HepG2 (cell line): Measurements from ENCODE around the gene SDC4. TPM values are rescaled to one million over a fixed set of nuclear protein-coding genes. Genes with fewer than 3 reads are reported as not detected.
A peak's percentile ranks its signal among the peaks of the same experiment; 100 is the strongest.

Experiments
- ASH2L ChIP-seq: fragments of 300-600, 200-600 bp; sonication (generic); IDR thresholded peaks from 2 replicates; pipeline ENCODE4 v1.7.0; 2017; ENCODE audit warnings: low read depth, mild to moderate bottlenecking, moderate library complexity, mixed read lengths, low read length; ENCODE audit not compliant: insufficient read length
- E2F5 ChIP-seq: sonication (generic); formaldehyde crosslinking; conservative IDR thresholded peaks from 2 replicates; pipeline ENCODE4 v1.4.0; 2020; ENCODE audit warnings: missing genetic modification reagents
- HDAC6 ChIP-seq: fragments of 200-600 bp; sonication (generic); IDR thresholded peaks from 2 replicates; pipeline ENCODE4 v1.7.0; 2017; ENCODE audit warnings: mild to moderate bottlenecking, antibody characterized with exemption, low read length, low read depth
- JARID2 ChIP-seq: sonication (generic); formaldehyde crosslinking; IDR thresholded peaks from 2 replicates; pipeline ENCODE4 v1.8.1; 2023; ENCODE audit warnings: missing genetic modification reagents, inconsistent platforms; ENCODE audit not compliant: insufficient replicate concordance
- ONECUT2 ChIP-seq: sonication (generic); formaldehyde crosslinking; IDR thresholded peaks from 2 replicates; pipeline ENCODE4 v1.4.0; 2020; ENCODE audit warnings: missing genetic modification reagents
- PHF5A ChIP-seq: IDR thresholded peaks from one replicate; pipeline ENCODE4 v1.6.1; 2018; ENCODE audit warnings: low read depth, missing genetic modification reagents; ENCODE audit not compliant: unreplicated experiment
- THAP11 ChIP-seq: IDR thresholded peaks from 2 replicates; pipeline ENCODE4 v1.6.1; 2016; ENCODE audit warnings: missing biosample characterization, missing genetic modification reagents
- ZNF207 ChIP-seq: fragments of 450-650 bp; IDR thresholded peaks from 2 replicates; pipeline ENCODE4 v1.6.1; 2016; ENCODE audit warnings: antibody characterized with exemption, borderline replicate concordance
- ZNF382 ChIP-seq: sonication (generic); formaldehyde crosslinking; IDR thresholded peaks from 2 replicates; pipeline ENCODE4 v1.5.0; 2020; ENCODE audit warnings: missing genetic modification reagents, mild to moderate bottlenecking, borderline replicate concordance
- ZNF564 ChIP-seq: sonication (generic); formaldehyde crosslinking; IDR thresholded peaks from 2 replicates; pipeline ENCODE4 v1.8.1; 2023; ENCODE audit warnings: mild to moderate bottlenecking, missing genetic modification reagents
- ZNF646 ChIP-seq: sonication (generic); formaldehyde crosslinking; IDR thresholded peaks from 2 replicates; pipeline ENCODE4 v1.9.0; 2021; ENCODE audit warnings: mild to moderate bottlenecking, missing genetic modification reagents
- ZNF672 ChIP-seq: sonication (generic); formaldehyde crosslinking; IDR thresholded peaks from 2 replicates; pipeline ENCODE4 v1.8.1; 2022; ENCODE audit warnings: missing genetic modification reagents
- ZNF766 ChIP-seq: sonication (generic); formaldehyde crosslinking; IDR thresholded peaks from 2 replicates; pipeline ENCODE4 v1.5.0; 2020; ENCODE audit warnings: missing genetic modification reagents, borderline replicate concordance
- ZSCAN25 ChIP-seq: sonication (generic); formaldehyde crosslinking; IDR thresholded peaks from 2 replicates; pipeline ENCODE4 v1.8.0; 2022; ENCODE audit warnings: mild to moderate bottlenecking, missing genetic modification reagents
- polyA plus RNA-seq, 8 experiments: library from polyadenylated mRNA; depleted of rRNA in 3 of 8; stranded (reverse) in 7 of 8; unstranded in 1 of 8; fragments of >200 nt; fragmentation: Illumina TruSeq in 4 of 8; extraction: Trizol in 4 of 8; gene quantifications; 2 replicates each; pipeline versions ENCODE4 v1.2.1 to v1.2.3, GENCODE V29; 2011 to 2016; ENCODE audit warnings: low read depth in 4 of 8, missing spikeins in 1 of 8, mixed read lengths in 1 of 8; ENCODE audit not compliant: insufficient read depth in 1 of 8
- total RNA-seq, 5 experiments: library from RNA; depleted of rRNA; stranded (reverse); fragments of >200 nt; fragmentation: Illumina TruSeq; extraction: Trizol; gene quantifications; 2 replicates each; pipeline ENCODE4 v1.2.3, GENCODE V29; 2016; ENCODE audit warnings: low read depth in 1 of 5
- TF ChIP-seq, protein P1 (sequence below): fragments of 450-650 bp; IDR thresholded peaks from 2 replicates; pipeline ENCODE4 v1.6.1; 2016
- TF ChIP-seq, protein P2 (sequence below), 2 experiments: sonication (generic) in 1 of 2; formaldehyde crosslinking in 1 of 2; IDR thresholded peaks; 2 replicates each; pipeline versions ENCODE4 v1.5.1 to v1.6.1; 2011 to 2020; ENCODE audit warnings: borderline replicate concordance in 1 of 2, low read depth in 1 of 2, low read length in 1 of 2, mild to moderate bottlenecking in 1 of 2, missing genetic modification reagents in 1 of 2, moderate library complexity in 1 of 2
- TF ChIP-seq, protein P3 (sequence below): IDR thresholded peaks from 2 replicates; pipeline ENCODE4 v1.6.1; 2016; ENCODE audit warnings: low read depth, borderline replicate concordance

Gene SDC4
- total and polyA plus RNA-seq, 2 of the 13 experiments (the other 11 are each of a cell fraction or from before 2014, with no cell fraction given), result 49.0 to 65.1 TPM

DNA sequence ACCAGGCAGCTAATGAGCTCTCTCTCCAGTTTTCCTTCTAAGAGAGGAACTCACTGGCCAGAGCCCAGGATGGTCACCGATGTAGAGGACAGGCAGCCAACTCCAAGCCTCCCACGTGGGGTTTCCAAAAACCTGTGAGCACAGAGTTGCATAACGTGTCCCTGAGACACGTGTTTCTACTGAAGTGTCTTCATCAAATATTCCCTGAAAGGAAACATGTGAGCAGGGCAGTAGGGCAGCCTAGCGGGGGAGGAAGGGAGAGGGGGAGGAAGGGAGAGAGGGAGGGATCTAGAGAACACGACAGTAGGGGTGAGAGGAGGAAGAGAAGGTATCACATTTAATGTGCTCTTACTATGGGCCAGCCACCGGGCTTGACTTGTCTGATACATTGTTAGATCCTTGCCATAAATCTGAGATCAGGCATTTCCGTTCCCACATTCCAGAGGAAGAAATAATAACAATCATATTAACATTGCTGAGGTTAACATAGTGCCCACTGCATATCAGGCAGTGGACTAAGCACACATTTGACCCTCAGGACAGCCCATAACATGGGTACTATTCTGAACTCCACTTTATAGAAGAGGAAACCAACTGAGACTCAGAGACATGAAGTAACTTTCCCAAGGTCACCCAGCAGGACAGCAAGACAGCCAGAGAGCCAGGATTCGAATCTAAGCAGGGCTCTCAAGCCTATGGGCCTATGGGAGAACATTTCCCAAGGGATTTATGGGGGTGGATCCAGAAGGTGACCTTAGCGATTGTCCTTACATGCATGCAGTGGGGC, 10.3 kb upstream of the SDC4 start (continued):
- TF ChIP-seq ZNF672 (CRISPR knock-in tag), result no peak
- TF ChIP-seq PHF5A (CRISPR knock-in tag), result no peak
- no peak for TF ChIP-seq THAP11 (CRISPR knock-in tag)
- TF ChIP-seq ZSCAN25 (CRISPR knock-in tag), result peak; percentile 96
- no peak for TF ChIP-seq ZNF382 (CRISPR knock-in tag)
- no peak; the same call in 1 of the 2 replicates for TF ChIP-seq ZNF766 (CRISPR knock-in tag)
- TF ChIP-seq ZNF564 (CRISPR knock-in tag), result no peak
- TF ChIP-seq ONECUT2 (CRISPR knock-in tag), result no peak
- no peak for TF ChIP-seq HDAC6
- TF ChIP-seq ZNF207, result no peak
- TF ChIP-seq, protein P1, sequence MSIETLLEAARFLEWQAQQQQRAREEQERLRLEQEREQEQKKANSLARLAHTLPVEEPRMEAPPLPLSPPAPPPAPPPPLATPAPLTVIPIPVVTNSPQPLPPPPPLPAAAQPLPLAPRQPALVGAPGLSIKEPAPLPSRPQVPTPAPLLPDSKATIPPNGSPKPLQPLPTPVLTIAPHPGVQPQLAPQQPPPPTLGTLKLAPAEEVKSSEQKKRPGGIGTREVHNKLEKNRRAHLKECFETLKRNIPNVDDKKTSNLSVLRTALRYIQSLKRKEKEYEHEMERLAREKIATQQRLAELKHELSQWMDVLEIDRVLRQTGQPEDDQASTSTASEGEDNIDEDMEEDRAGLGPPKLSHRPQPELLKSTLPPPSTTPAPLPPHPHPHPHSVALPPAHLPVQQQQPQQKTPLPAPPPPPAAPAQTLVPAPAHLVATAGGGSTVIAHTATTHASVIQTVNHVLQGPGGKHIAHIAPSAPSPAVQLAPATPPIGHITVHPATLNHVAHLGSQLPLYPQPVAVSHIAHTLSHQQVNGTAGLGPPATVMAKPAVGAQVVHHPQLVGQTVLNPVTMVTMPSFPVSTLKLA, result peak; percentile 94
- TF ChIP-seq, protein P2, sequence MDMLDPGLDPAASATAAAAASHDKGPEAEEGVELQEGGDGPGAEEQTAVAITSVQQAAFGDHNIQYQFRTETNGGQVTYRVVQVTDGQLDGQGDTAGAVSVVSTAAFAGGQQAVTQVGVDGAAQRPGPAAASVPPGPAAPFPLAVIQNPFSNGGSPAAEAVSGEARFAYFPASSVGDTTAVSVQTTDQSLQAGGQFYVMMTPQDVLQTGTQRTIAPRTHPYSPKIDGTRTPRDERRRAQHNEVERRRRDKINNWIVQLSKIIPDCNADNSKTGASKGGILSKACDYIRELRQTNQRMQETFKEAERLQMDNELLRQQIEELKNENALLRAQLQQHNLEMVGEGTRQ (IDR thresholded peaks at IDR 0.05; ENCODE audit: low read depth, low read length), result no peak
- TF ChIP-seq, protein P2 (CRISPR knock-in tag; IDR thresholded peaks at IDR 0.05; ENCODE audit: borderline replicate concordance), result no peak
- no peak for TF ChIP-seq ASH2L
- TF ChIP-seq JARID2 (CRISPR knock-in tag), result no peak
- TF ChIP-seq, protein P3, sequence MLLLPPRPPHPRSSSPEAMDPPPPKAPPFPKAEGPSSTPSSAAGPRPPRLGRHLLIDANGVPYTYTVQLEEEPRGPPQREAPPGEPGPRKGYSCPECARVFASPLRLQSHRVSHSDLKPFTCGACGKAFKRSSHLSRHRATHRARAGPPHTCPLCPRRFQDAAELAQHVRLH (CRISPR knock-in tag), result 0 out of 2 replicates have a peak, but pooled peaks have one; percentile 16
- TF ChIP-seq ZNF646, result no peak
- TF ChIP-seq E2F5, result no peak
